HG03575 (cell line): ENCODE measurements around the gene SLC39A10.
"Not testable (repeated sequence)": the region's sequence is repeated elsewhere in the genome, so short reads cannot be mapped to it uniquely, and the experiment has no call there.

ENCODE experiments used
- ATAC-seq: cut with Tn5 transposase; IDR thresholded peaks from one replicate; pipeline ENCODE4 v1.9.1; 2021; ENCODE audit not compliant: unreplicated experiment, insufficient number of reproducible peaks, low FRiP score; ENCODE audit errors: extremely low read depth

The SLC39A10 gene

GRCh38 chr2:195642027-195642678 lies 14.9 kb upstream of the SLC39A10 start:
- no peak for ATAC-seq

GRCh38 chr2:195642679-195643068 lies 14.4 kb upstream of the SLC39A10 start:
- no peak for ATAC-seq

GRCh38 chr2:195644708-195645107 lies 12.3 kb upstream of the SLC39A10 start:
- ATAC-seq = not testable (repeated sequence)

- ATAC-seq = no peak
Measured at GRCh38 chr2:195645413-195645812, 11.6 kb upstream of the SLC39A10 start.

GRCh38 chr2:195646424-195646823 lies 10.6 kb upstream of the SLC39A10 start:
- no peak for ATAC-seq

GRCh38 chr2:195647302-195647701 lies 9.7 kb upstream of the SLC39A10 start:
- no peak for ATAC-seq

- ATAC-seq = not testable (repeated sequence)
Measured at GRCh38 chr2:195648370-195648769, 8.7 kb upstream of the SLC39A10 start.

- no peak for ATAC-seq
Measured at GRCh38 chr2:195648787-195649186, 8.2 kb upstream of the SLC39A10 start.

GRCh38 chr2:195649629-195650190 lies 7.3 kb upstream of the SLC39A10 start:
- no peak for ATAC-seq

- ATAC-seq = no peak
Measured at GRCh38 chr2:195651046-195651445, 6.0 kb upstream of the SLC39A10 start.

- ATAC-seq = no peak
Measured at GRCh38 chr2:195652911-195653310, 4.1 kb upstream of the SLC39A10 start.

- ATAC-seq = no peak
Measured at GRCh38 chr2:195656161-195656858, 716 bp upstream of the SLC39A10 start.

GRCh38 chr2:195657634-195658540 lies 861 bp downstream of the SLC39A10 start:
- ATAC-seq = no peak

GRCh38 chr2:195658541-195658890 lies 1.5 kb downstream of the SLC39A10 start:
- no peak for ATAC-seq

- ATAC-seq = no peak
Measured at GRCh38 chr2:195659114-195659513, 2.1 kb downstream of the SLC39A10 start.

GRCh38 chr2:195659982-195660890 lies 3.2 kb downstream of the SLC39A10 start:
- ATAC-seq = no peak

GRCh38 chr2:195662138-195662537 lies 5.1 kb downstream of the SLC39A10 start:
- ATAC-seq = no peak

- ATAC-seq = no peak
Measured at GRCh38 chr2:195663007-195663406, 6.0 kb downstream of the SLC39A10 start.

- no peak for ATAC-seq
Measured at GRCh38 chr2:195664528-195664927, 7.5 kb downstream of the SLC39A10 start.
